LHCN-M2 (cell line): ENCODE measurements around the gene THUMPD2. TPM values are rescaled to one million over a fixed set of nuclear protein-coding genes. Genes with fewer than 3 reads are reported as not detected.
A peak's percentile ranks its signal among the peaks of the same experiment; 100 is the strongest.
"Not testable (repeated sequence)": the region's sequence is repeated elsewhere in the genome, so short reads cannot be mapped to it uniquely, and the experiment has no call there.

ENCODE experiments used
- DNase-seq: peaks from one replicate; pipeline ENCODE4 v3.0.0-alpha.2; 2012; ENCODE audit warnings: low read depth
- polyA plus RNA-seq: library from polyadenylated mRNA; unstranded; fragments of >200 nt; gene quantifications from one replicate; pipeline ENCODE4 v1.2.1, GENCODE V29; 2012; ENCODE audit warnings: missing spikeins
- total RNA-seq: library from RNA; depleted of rRNA; stranded (reverse); fragments of >200 nt; gene quantifications from 2 replicates; pipeline ENCODE4 v1.2.3, GENCODE V29; 2014; rRNA removed

THUMPD2 gene
- 10.5 and 14.0 TPM in 2 replicates for total RNA-seq
- polyA plus RNA-seq: 5.6 TPM

GRCh38 chr2:39778775-39779340 lies at the start of gene THUMPD2:
THUMPD2 (minus strand) TSS chr2:39779258; CDS start chr2:39779239, 19 bp downstream.
- peak; percentile 76 for DNase-seq

GRCh38 chr2:39821871-39822270 lies 42.8 kb upstream of the THUMPD2 start:
- DNase-seq: no peak

- DNase-seq: no peak
Measured at GRCh38 chr2:39816845-39817244, 37.8 kb upstream of the THUMPD2 start.

GRCh38 chr2:39816428-39816827 lies 37.4 kb upstream of the THUMPD2 start:
- DNase-seq: no peak

DNA sequence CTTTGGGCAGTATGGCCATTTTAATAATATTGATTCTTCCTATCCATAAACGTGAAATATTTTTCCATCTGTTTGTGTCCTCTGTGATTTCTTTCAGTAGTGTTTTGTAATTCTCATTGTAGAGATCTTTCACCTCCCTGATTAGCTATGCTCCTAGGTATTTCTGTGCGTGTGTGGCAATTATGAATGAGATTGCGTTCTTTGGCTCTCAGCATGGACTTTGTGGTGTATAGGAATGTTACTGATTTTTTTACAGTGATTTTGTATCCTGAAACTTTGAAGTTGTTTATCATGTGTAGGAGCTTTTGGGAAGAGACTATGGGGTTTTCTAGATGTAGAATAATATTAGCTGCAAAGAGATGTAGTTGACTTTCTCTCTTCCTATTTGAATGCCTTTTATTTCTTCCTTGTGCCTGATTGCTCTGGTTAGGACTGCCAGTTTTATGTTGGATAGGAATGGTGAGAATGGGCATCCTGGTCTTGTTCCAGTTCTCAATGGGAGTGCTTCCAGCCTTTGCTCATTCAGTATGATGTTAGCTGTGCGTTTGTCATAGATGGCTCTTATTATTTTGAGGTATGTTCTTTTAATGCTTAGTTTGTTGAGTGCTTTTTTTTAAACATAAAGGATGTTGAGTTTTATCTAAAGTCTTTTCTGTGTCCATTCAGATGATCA lies 27.0 kb upstream of the THUMPD2 start:
- peak; percentile 14 for DNase-seq

- no peak for DNase-seq
Measured at GRCh38 chr2:39803839-39804238, 24.8 kb upstream of the THUMPD2 start.

DNA sequence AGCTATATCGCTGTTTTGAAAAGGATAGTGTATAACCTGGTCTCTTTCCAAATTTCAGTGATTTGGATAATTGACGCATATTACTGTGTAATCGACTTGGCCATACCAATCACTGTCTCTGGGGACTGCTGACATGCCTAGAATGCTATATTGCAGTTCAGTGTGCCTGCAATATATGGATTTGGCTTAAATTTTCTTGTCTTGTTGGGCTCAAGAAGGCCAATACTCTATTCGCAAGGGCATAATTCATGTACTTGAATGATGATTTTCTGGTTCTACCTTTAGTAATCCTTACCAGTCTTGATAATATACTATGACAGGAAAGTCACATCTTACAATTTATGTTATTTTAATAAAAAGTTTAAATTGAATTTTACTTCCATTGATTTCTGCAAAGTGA lies 21.7 kb upstream of the THUMPD2 start:
- DNase-seq: no peak

DNA sequence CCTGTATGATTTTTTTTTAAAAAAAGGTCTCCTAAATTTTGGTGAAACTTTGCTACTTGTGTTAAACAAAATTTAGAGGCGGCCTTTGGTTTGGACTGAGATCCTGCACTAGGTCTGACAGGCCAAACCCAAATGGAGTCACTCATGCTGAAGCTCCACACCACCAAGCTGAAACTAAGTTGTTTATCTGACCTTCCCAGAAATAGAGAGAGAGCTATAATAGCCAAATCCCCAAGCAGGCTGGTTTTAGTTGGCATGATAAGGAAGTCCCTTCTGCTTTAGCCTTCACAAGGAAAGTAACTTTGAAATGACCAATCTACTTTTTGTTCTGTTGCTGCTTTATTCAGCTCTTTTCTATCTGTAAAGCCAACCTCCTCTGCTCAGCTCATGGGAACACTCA lies 17.1 kb upstream of the THUMPD2 start:
- no peak for DNase-seq

GRCh38 chr2:39790216-39790818 lies 11.3 kb upstream of the THUMPD2 start:
- not testable (repeated sequence) for DNase-seq

- no peak for DNase-seq
Measured at GRCh38 chr2:39787950-39788349, 8.9 kb upstream of the THUMPD2 start.

DNA sequence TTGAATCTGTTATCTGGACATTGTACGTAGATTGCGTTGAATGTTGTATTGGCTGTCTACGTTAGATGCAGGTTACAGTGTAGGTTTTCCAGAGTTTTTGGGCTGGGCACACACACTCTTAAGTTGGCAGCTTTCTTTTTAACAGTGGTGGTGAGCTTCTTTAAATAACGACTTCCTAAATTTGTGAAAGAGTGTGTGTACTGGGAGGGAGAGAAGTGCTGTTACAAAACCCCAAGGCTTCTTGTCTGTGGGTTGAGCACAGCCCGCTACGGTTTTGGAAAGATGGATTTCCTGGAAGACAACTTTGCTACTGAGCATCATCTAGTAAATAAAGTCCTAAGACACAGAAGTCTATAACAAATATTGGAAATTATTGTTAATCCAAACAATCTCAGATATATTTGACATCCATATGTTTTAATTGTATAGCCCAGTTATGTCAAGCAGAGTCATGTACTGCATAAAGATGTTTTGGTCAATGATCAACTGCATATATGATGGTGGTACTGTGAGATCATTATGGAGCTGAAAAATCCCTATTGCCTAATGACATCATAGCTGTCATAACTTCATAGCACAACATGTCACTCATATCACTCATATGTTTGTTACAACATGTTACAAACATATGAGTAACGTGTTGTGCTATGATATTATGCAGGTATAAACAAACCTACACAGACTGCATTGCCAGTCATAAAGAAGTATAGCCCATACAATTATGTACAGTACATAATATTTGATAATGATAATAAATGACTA lies 7.9 kb upstream of the THUMPD2 start:
- no peak for DNase-seq

- DNase-seq: no peak
Measured at GRCh38 chr2:39782591-39782990, 3.5 kb upstream of the THUMPD2 start.

DNA sequence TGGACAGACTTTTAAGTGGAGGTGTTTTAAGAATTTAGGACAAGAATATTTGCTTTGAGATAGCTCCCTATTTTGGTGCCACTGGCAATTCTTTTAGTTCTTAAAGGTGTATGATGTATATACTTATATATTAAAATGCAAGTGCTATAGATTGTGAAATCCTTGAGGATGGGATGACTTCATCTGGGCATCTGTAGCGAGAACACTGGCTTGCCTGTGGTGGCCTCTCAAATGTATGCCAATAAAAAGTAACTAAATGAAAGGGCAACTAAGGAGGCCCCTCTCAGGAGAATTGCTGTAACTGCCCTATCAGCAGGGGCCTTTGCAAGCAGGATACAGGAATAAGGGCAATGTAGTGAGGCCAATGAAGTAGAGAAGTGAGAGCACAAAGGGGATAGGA lies 2.6 kb upstream of the THUMPD2 start:
- peak; percentile 12 for DNase-seq

DNA sequence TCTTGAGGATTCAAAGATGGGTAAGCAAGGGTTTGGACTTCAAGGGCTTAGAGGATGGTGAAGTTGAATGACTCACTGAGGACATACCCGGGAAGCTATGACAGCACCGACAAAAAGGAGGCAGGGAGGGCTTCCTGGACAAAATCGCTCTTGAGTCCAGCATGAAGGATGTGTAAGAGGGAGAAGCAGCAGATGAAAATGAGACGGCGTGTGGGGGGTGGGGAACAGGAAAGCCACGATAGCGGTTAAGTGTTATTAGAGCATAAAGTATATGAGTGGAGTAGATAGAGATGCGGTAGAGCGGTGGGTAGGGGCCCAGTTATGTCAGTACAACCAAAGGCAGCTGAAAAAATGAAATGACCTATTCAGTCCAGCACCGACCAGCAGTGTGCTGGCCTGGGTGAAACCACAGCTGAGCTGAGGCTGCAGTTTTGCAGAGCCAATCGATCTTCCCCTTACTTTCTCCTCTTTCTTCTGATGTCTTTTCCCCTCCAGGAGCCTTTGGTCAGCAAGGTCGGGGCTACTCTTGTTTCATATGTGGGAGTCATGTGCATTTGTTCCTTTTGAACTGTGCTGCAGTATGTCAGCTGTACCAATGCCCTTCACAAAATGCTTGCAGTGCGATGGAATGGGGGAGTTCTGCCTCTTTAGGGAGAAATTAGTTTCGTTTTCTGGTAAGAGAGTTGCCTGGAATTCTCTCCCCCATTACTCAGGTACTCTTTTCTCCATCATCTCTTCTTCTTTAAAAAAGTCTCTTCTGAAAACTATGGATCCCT lies 2.0 kb upstream of the THUMPD2 start:
- DNase-seq: peak; percentile 71

GRCh38 chr2:39779927-39780326 lies 869 bp upstream of the THUMPD2 start:
- no peak for DNase-seq

DNA sequence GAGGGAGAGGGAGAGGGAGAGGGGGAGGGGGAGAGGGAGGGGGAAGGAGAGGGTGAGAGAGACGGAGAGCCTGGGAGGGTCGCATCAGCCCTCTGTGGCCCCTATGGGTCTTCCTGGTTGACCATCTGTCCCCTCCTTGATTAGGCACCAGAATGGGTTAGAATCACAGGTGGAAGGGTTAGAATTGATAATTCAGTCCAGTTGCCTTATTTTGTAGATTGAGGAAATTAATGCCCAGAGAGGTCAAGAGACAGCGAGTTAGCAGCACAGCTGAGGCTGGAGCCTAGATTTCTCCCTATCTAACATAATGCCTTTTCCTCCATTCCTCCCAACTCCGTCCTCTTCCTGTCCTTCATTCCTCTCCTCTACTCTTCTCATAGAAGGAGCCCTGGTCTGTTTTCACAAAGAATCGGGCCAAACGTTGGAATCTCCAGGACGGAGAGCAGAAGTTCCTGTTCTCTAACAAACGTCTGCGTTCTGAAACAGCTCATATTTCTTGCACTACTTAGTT lies 338 bp upstream of the THUMPD2 start:
- no peak for DNase-seq

GRCh38 chr2:39778233-39778632 lies 825 bp downstream of the THUMPD2 start:
- DNase-seq: no peak

DNA sequence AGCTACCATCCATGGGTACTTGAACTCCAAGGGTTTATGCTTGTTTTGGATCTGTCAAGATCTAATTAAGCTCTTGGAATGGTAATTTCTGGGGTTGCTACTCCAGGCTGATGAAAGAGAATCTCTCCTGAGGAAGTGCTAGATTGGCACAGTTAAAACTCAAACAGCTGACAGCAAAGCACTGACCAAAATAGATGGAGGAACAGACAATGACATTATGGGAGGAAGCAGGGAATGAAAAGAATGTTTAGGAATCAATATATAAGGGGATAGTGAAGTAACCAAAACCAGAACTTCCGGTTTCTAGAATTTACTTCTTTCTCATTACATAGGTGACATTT lies 6.3 kb downstream of the THUMPD2 start:
- no peak for DNase-seq

DNA sequence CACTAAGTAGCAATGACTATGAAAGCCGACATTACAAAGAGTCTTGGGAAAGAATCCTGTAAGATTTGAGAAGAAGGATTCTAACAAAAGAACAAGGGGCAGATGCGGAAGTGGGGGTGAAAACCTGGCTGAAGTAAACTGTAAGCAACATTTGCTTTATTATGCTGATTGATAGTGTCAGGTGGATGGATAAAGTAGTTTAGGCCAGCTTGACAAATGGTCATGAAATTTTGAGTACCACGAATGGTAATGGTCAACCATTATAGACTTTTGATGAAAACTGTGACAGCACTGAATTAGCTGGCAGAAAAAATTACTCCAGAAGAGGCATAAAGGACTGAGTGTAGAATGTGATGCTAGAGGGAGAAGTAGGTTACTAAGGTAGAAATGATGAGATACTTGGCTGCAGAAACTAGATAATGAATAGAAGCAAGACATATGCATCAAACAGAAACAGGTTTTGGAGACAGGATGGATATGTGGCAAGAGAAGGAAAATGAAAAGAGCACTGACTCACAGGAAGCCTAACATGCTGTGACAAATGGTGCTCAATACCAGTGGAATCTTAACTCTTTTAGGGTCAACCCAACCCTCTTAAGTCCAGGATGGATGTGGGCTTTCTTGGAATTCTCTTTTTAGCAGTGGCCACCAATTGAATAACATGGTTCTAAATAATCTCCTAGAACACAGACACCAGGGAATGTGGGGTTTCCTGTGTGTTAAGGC lies 6.8 kb downstream of the THUMPD2 start:
- DNase-seq: peak; percentile 79

DNA sequence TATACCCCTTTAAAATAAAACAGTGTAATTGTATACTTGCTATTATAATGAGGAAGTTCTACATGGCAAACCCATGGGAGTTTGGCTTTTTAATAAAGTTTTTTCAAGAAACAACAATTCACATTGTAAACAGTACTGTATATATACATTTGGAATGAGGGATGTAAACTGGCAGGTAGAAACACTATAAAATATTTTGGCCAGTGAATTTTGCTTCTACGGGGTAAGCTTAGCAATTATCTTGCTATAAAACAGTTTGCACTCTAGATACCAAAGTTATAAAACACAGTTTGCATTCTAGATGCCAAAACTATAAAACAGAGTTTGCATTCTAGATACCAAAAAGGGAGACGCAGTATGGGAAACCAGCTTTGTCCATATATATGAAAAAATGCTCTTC lies 16.6 kb downstream of the THUMPD2 start:
- no peak for DNase-seq

DNA sequence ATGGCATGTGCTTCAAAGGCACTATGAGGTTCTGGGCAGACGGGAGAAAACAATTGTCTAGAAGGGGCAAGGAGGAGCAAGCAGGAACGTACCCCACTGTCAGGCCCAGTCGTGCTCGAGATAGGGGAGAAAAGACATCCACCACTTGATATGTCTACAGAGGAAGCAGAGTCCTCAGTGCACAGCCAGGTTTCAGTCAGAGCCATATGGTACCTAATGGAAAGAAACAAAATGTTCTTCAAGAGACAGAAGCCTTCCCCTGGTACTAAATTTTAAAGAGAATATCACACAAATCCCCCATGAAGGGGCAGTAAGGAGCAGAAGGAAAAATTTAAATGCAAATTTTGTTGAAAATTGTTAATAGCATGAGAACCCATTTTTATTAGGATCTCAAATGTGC lies 21.9 kb downstream of the THUMPD2 start:
- DNase-seq: no peak
